Measurements from ENCODE around the gene NOTUM. TPM values are rescaled to one million over a fixed set of nuclear protein-coding genes. Genes with fewer than 3 reads are reported as not detected.

The NOTUM gene
- total and polyA plus RNA-seq, 2 of the 4 experiments (the other 2 are of a cell fraction): 0.05 TPM; not detected in 1

DNA sequence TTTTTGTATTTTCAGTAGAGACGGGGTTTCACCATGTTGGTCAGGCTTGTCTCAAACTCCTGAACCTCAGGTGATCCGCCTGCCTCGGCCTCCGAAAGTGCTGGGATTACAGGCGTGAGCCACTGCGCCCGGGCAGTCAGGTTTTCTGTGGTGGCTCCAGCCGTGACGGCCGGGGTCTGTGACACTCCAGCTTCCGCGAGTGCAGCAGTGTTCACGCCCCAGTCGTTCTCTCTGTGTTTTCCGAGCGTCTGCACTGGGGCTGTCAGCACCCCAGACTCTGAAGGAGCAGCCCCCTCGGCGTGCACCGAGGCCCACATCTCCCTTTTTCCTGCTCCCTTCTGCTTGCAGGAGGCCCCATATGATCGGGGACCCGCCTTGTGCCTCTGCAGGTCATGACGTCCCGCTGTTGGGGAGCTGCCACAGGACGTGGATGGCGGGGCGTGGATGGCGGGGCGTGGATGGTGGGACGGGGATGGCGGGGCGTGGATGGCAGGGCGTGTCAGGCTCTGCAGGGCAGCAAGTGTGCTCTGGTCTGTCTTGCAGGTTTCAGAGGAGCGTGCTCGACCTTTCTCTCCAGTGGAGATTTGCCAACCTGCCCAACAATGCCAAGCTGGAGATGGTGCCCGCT, 22.1 kb upstream of the NOTUM start:
- Histone ChIP-seq H3K79me1 (ENCODE audit: low read depth in 1 of 2, low read length in 2 of 2) (peaks cover 10 to 20% of the 10 kb centered on the region in 2 experiments; a peak in 3 of 4 replicates), H2BK20ac (ENCODE audit: low read depth, low read length) (no peak overlapping the region), H3K23ac (ENCODE audit: low read depth, low read length) (no peak overlapping the region), H3K4ac (ENCODE audit: low read depth, low read length) (no peak overlapping the region), H2BK15ac (ENCODE audit: low read depth, low read length) (no peak overlapping the region), H4K5ac (ENCODE audit: low read depth, low read length) (no peak overlapping the region), H2AK9ac (replicated peaks; ENCODE audit: low read depth, low read length, poor library complexity) (no peak overlapping the region), H3K9ac (ENCODE audit: low read depth, low read length) (no peak overlapping the region), H4K8ac (ENCODE audit: low read depth in 2 of 2, low read length in 2 of 2) (no peak overlapping the region), H3K36me3 (ENCODE audit: control insufficient read depth, insufficient read depth, low read length) (peaks cover 36% of the 10 kb centered on the region), H3K4me1 (ENCODE audit: control insufficient read depth, insufficient read depth, low read length) (no peaks in the 10 kb centered on the region), H2AK5ac (ENCODE audit: low read depth, low read length) (no peak overlapping the region), H4K91ac (ENCODE audit: insufficient read depth, low read depth, low read length) (no peak overlapping the region), H3K9me3 (ENCODE audit: control insufficient read depth, insufficient read depth, low read length) (no peaks in the 10 kb centered on the region), H2BK5ac (ENCODE audit: low read depth, low read length, poor library complexity, severe bottlenecking) (no peak overlapping the region), H4K20me1 (ENCODE audit: insufficient read depth, low read length) (no peaks in the 10 kb centered on the region), H3K9me1 (ENCODE audit: insufficient read depth, low read length) (peaks cover 7% of the 10 kb centered on the region), H3K4me2 (ENCODE audit: low read depth, low read length) (no peak overlapping the region), H3K18ac (ENCODE audit: low read depth, low read length) (no peak overlapping the region), H3K27me3 (ENCODE audit: control insufficient read depth, insufficient read depth, low read length) (no peaks in the 10 kb centered on the region), H3K4me3 (ENCODE audit: insufficient read depth, low read depth, low read length) (no peak overlapping the region), H3K56ac (ENCODE audit: extremely low read depth, insufficient read depth, low read length) (no peak overlapping the region), H2AFZ (replicated peaks; ENCODE audit: low read length, poor library complexity) (no peak overlapping the region), H2BK120ac (ENCODE audit: low read depth, low read length) (no peak overlapping the region), H3K27ac (ENCODE audit: insufficient read depth, low read length) (no peak overlapping the region), H3K14ac (replicated peaks; ENCODE audit: low read depth, low read length) (no peak overlapping the region)
- WGBS, 2 experiments (ENCODE audit: extremely low coverage in 2 of 2, insufficient read length in 1 of 2): 97% methylated on average over 13 of the region's 35 CpGs; no CpG with 5 or more reads in 1 of the 2 experiments
- ChIA-PET POLR2A (ENCODE audit: unreplicated experiment) (no interaction called here), CTCF (no interaction called here)
- no TSS peak for BruUV-seq (replicated peaks)
- DNase-seq: no peak
- in situ Hi-C loops (cut with MboI; ENCODE audit: low sequenced_read_pairs): no loop called here
- intact Hi-C loops (cut with micrococcal nuclease): no loop called here
- dilution Hi-C loops (cut with HindIII; ENCODE audit: low sequenced_read_pairs, unreplicated experiment): no loop called here
- TF ChIP-seq MXI1 (IDR thresholded peaks at IDR 0.05; ENCODE audit: borderline replicate concordance, low read depth, low read length) (no peak), CTCF (conservative IDR thresholded peaks at IDR 0.05; ENCODE audit: low read depth, low read length) (no peak), BHLHE40 (IDR thresholded peaks at IDR 0.05; ENCODE audit: low read depth, low read length) (no peak), RCOR1 (IDR thresholded peaks at IDR 0.05; ENCODE audit: insufficient replicate concordance, low read length) (no peak), RAD21 (IDR thresholded peaks at IDR 0.05; ENCODE audit: low read length) (no peak), POLR2A (IDR thresholded peaks at IDR 0.05; ENCODE audit: low read depth, low read length) (no peak), MAZ (IDR thresholded peaks at IDR 0.05; ENCODE audit: borderline replicate concordance, low read depth, low read length) (no peak), CEBPB (IDR thresholded peaks at IDR 0.05; ENCODE audit: low read depth, low read length) (no peak), MAFK (IDR thresholded peaks at IDR 0.05; ENCODE audit: low read depth, low read length) (no peak), ELK1 (IDR thresholded peaks at IDR 0.05; ENCODE audit: borderline replicate concordance, low read depth, low read length) (no peak), SMC3 (IDR thresholded peaks at IDR 0.05; ENCODE audit: low read depth, low read length) (no peak), RFX5 (IDR thresholded peaks at IDR 0.05; ENCODE audit: low read depth, low read length) (no peak), CHD1 (IDR thresholded peaks at IDR 0.05; ENCODE audit: low read depth, low read length) (no peak), NFE2L2 (IDR thresholded peaks at IDR 0.05; ENCODE audit: low read depth, low read length) (no peak), FOS (IDR thresholded peaks at IDR 0.05; ENCODE audit: low read depth, low read length) (no peak)
- TF ChIP-seq, protein P1, sequence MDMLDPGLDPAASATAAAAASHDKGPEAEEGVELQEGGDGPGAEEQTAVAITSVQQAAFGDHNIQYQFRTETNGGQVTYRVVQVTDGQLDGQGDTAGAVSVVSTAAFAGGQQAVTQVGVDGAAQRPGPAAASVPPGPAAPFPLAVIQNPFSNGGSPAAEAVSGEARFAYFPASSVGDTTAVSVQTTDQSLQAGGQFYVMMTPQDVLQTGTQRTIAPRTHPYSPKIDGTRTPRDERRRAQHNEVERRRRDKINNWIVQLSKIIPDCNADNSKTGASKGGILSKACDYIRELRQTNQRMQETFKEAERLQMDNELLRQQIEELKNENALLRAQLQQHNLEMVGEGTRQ (IDR thresholded peaks at IDR 0.05; ENCODE audit: low read depth, low read length): no peak
- no peak for ATAC-seq (ENCODE audit: low read depth)
